ENCODE measurements around the gene RBM23.

DNA sequence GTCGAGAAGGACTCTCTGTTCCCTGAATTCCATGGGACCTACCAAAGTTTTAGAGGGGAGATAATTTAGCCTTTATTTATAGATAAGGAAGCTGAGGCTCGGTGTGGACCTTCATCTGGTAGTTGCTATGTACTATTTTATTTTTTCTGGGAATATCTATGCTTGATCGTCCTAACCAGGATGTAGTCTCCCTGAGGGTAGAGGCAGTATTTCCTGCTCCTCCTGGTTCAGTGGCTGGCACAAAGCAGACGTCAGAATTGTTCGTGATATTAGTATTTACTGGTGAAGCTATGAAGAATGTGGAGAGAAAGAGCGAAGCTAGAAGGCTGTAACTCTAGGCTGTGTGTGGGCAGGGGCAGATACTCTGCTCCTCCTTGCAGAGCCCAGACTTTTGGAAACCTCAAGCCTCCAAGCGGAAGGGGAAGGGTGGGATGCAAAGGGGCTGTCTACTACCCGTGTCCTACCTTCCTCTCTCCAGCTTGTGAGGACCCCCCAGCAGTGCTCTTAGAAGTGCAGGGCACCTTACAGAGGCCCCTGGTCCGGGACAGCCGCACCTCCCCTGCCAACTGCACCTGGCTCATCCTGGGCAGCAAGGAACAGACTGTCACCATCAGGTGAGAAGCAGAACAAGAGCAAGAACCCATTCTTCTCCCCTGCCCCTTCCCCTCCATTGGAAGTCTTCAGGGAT is 46.0 kb downstream of the RBM23 start:
- TF ChIP-seq, protein P1, sequence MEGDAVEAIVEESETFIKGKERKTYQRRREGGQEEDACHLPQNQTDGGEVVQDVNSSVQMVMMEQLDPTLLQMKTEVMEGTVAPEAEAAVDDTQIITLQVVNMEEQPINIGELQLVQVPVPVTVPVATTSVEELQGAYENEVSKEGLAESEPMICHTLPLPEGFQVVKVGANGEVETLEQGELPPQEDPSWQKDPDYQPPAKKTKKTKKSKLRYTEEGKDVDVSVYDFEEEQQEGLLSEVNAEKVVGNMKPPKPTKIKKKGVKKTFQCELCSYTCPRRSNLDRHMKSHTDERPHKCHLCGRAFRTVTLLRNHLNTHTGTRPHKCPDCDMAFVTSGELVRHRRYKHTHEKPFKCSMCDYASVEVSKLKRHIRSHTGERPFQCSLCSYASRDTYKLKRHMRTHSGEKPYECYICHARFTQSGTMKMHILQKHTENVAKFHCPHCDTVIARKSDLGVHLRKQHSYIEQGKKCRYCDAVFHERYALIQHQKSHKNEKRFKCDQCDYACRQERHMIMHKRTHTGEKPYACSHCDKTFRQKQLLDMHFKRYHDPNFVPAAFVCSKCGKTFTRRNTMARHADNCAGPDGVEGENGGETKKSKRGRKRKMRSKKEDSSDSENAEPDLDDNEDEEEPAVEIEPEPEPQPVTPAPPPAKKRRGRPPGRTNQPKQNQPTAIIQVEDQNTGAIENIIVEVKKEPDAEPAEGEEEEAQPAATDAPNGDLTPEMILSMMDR (conservative IDR thresholded peaks at IDR 0.05; ENCODE audit: low read depth, low read length), result no peak
- no peak for TF ChIP-seq EZH2 (IDR thresholded peaks at IDR 0.05; ENCODE audit: borderline replicate concordance, low read depth, low read length, poor library complexity, severe bottlenecking)
